Panc1 (cell line): ENCODE data around the gene DHX38. TPM values are rescaled to one million over a fixed set of nuclear protein-coding genes. Genes with fewer than 3 reads are reported as not detected.

Experiments
- ATAC-seq: fragments of 200-7000 bp; cut with Tn5 transposase; 2 replicates; pipeline ENCODE4 v1.9.1; 2020; ENCODE audit warnings: mild to moderate bottlenecking, moderate library complexity
- BruUV-seq: library from RNA; stranded (reverse); fragments of 400-500 nt; replicated peaks from 2 replicates; lab custom pipeline; 2021; lab: Mats Ljungman, UMichigan
- CTCF ChIA-PET: fragments of 300-600 bp; sonication (Branson Sonifier 250); formaldehyde crosslinking; loops from one replicate; lab custom pipeline; 2022; ENCODE audit warnings: antibody characterized with exemption; lab: Charles Lee
- POLR2A ChIA-PET: fragments of 300-600 bp; sonication (Branson Sonifier 250); formaldehyde crosslinking; loops from one replicate; lab custom pipeline; 2022; ENCODE audit warnings: antibody characterized with exemption; lab: Charles Lee
- DNase-seq: peaks from one replicate; pipeline ENCODE4 v3.0.0-alpha.2; 2010; ENCODE audit warnings: low read depth, low spot score
- H3K27ac ChIP-seq: 2 replicates; pipeline ENCODE4 v1.5.1; 2011; ENCODE audit warnings: mild to moderate bottlenecking, low read length, inconsistent platforms
- H3K27me3 ChIP-seq: fragments of 200-500 bp; sonication (Bioruptor generic); 2 replicates; pipeline ENCODE4 v1.6.0; 2014; ENCODE audit warnings: low read length, inconsistent platforms; ENCODE audit not compliant: control insufficient read depth, insufficient read depth
- H3K36me3 ChIP-seq: fragments of 200-500 bp; sonication (Bioruptor generic); 2 replicates; pipeline ENCODE4 v1.5.1; 2014; ENCODE audit warnings: inconsistent platforms, mild to moderate bottlenecking, low read length, moderate library complexity; ENCODE audit not compliant: control insufficient read depth, insufficient read depth
- H3K4me1 ChIP-seq: 2 replicates; pipeline ENCODE4 v1.5.1; 2011; ENCODE audit warnings: inconsistent platforms, mild to moderate bottlenecking, low read length, moderate library complexity; ENCODE audit not compliant: control insufficient read depth, insufficient read depth
- H3K4me3 ChIP-seq, 2 experiments: 2 replicates each; pipeline ENCODE4 v1.5.1; 2011 to 2012; ENCODE audit warnings: low read depth in 2 of 2, low read length in 2 of 2, mild to moderate bottlenecking in 2 of 2, inconsistent platforms in 1 of 2, moderate library complexity in 1 of 2
- H3K9me3 ChIP-seq: fragments of 200-500 bp; sonication (Bioruptor generic); 2 replicates; pipeline ENCODE4 v1.5.1; 2014; ENCODE audit warnings: low read depth, mild to moderate bottlenecking, inconsistent platforms, low read length, moderate library complexity; ENCODE audit not compliant: control insufficient read depth, insufficient read depth
- POLR2AphosphoS5 ChIP-seq: IDR thresholded peaks from 2 replicates; pipeline ENCODE4 v1.6.1; 2012; ENCODE audit warnings: mild to moderate bottlenecking, low read depth, low read length, moderate library complexity
- SIN3A ChIP-seq: IDR thresholded peaks from 2 replicates; pipeline ENCODE4 v1.6.1; 2012; ENCODE audit warnings: low read depth, mild to moderate bottlenecking, low read length, moderate library complexity, borderline replicate concordance; ENCODE audit not compliant: insufficient read depth
- TCF7L2 ChIP-seq: IDR thresholded peaks from 2 replicates; pipeline ENCODE4 v1.6.1; 2011; ENCODE audit warnings: mild to moderate bottlenecking, low read depth, low read length, inconsistent platforms
- in situ Hi-C: cut with HindIII; loops from 2 replicates; pipeline ENCODE4 v1.10.0; 2016; ENCODE audit warnings: low sequenced_read_pairs, low pct_unique_long_range_greater_than_20kb
- intact Hi-C: fragments of 100-400 bp; cut with micrococcal nuclease; formaldehyde crosslinking; loops from one replicate; pipeline ENCODE4 v1.10.0; 2022; ENCODE audit not compliant: unreplicated experiment
- total RNA-seq: library from RNA; stranded (reverse); gene quantifications from one replicate; pipeline ENCODE4 v1.2.1, GENCODE V29; 2021; ENCODE audit not compliant: unreplicated experiment
- TF ChIP-seq, protein P1 (sequence below), 2 experiments: IDR thresholded peaks; 2 replicates each; pipeline ENCODE4 v1.6.1; 2011 to 2012; ENCODE audit warnings: low read depth in 2 of 2, control low read depth in 1 of 2, low read length in 1 of 2, mild to moderate bottlenecking in 1 of 2, moderate library complexity in 1 of 2; ENCODE audit not compliant: insufficient read depth in 1 of 2
- TF ChIP-seq, protein P2 (sequence below): fragments of 450-650 bp; IDR thresholded peaks from 2 replicates; pipeline ENCODE4 v1.5.1; 2017; ENCODE audit warnings: mild to moderate bottlenecking

DHX38 gene
- total RNA-seq, 1 experiment from 2014 or later: 45.5 TPM

DNA sequence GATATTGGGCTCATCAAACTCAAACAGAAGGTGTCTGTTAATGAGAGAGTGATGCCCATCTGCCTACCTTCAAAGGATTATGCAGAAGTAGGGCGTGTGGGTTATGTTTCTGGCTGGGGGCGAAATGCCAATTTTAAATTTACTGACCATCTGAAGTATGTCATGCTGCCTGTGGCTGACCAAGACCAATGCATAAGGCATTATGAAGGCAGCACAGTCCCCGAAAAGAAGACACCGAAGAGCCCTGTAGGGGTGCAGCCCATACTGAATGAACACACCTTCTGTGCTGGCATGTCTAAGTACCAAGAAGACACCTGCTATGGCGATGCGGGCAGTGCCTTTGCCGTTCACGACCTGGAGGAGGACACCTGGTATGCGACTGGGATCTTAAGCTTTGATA is 33.2 kb upstream of the DHX38 start:
- intact Hi-C loops (no loop called here), in situ Hi-C loops (no loop called here)
- TF ChIP-seq, protein P1, sequence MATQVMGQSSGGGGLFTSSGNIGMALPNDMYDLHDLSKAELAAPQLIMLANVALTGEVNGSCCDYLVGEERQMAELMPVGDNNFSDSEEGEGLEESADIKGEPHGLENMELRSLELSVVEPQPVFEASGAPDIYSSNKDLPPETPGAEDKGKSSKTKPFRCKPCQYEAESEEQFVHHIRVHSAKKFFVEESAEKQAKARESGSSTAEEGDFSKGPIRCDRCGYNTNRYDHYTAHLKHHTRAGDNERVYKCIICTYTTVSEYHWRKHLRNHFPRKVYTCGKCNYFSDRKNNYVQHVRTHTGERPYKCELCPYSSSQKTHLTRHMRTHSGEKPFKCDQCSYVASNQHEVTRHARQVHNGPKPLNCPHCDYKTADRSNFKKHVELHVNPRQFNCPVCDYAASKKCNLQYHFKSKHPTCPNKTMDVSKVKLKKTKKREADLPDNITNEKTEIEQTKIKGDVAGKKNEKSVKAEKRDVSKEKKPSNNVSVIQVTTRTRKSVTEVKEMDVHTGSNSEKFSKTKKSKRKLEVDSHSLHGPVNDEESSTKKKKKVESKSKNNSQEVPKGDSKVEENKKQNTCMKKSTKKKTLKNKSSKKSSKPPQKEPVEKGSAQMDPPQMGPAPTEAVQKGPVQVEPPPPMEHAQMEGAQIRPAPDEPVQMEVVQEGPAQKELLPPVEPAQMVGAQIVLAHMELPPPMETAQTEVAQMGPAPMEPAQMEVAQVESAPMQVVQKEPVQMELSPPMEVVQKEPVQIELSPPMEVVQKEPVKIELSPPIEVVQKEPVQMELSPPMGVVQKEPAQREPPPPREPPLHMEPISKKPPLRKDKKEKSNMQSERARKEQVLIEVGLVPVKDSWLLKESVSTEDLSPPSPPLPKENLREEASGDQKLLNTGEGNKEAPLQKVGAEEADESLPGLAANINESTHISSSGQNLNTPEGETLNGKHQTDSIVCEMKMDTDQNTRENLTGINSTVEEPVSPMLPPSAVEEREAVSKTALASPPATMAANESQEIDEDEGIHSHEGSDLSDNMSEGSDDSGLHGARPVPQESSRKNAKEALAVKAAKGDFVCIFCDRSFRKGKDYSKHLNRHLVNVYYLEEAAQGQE (IDR thresholded peaks at IDR 0.05; ENCODE audit: insufficient read depth in 1 of 2, low read depth in 2 of 2, low read length in 1 of 2): no peak
- TF ChIP-seq, protein P2, sequence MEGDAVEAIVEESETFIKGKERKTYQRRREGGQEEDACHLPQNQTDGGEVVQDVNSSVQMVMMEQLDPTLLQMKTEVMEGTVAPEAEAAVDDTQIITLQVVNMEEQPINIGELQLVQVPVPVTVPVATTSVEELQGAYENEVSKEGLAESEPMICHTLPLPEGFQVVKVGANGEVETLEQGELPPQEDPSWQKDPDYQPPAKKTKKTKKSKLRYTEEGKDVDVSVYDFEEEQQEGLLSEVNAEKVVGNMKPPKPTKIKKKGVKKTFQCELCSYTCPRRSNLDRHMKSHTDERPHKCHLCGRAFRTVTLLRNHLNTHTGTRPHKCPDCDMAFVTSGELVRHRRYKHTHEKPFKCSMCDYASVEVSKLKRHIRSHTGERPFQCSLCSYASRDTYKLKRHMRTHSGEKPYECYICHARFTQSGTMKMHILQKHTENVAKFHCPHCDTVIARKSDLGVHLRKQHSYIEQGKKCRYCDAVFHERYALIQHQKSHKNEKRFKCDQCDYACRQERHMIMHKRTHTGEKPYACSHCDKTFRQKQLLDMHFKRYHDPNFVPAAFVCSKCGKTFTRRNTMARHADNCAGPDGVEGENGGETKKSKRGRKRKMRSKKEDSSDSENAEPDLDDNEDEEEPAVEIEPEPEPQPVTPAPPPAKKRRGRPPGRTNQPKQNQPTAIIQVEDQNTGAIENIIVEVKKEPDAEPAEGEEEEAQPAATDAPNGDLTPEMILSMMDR: no peak
- no peak for TF ChIP-seq SIN3A
- no peak for TF ChIP-seq POLR2AphosphoS5
- no peak for TF ChIP-seq TCF7L2
- no peaks in the 10 kb centered on the region for H3K9me3 ChIP-seq
- no peak overlapping the region for H3K4me3 ChIP-seq
- ChIA-PET CTCF (no interaction called here), POLR2A (no interaction called here)
- H3K36me3 ChIP-seq: no peaks in the 10 kb centered on the region
- no peak for ATAC-seq
- DNase-seq: no peak
- H3K27ac ChIP-seq: no peak overlapping the region
- BruUV-seq: no TSS peak
- no peaks in the 10 kb centered on the region; the same call in 1 of the 2 replicates for H3K27me3 ChIP-seq
- no peaks in the 10 kb centered on the region for H3K4me1 ChIP-seq

DNA sequence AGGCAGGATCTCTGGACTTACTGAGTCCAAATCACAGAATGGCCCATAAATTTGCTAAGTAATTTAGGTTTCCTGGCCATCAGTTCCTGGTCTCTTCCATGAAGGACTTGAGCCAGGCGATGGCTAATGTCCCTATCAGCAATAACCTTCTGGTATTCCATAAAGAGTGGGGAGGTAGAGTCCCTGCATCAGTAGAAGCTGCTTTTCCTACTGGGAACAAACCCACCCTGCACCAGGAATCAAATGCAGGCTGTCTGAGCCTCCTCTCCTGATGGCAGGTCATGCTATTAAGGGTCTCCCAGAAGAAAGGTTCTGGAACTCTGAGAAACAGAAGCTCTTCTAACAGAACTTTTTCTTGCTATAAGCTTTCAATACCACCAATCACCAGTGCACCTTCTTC is 32.1 kb upstream of the DHX38 start:
- Histone ChIP-seq H3K36me3 (no peaks in the 10 kb centered on the region), H3K9me3 (no peaks in the 10 kb centered on the region), H3K27ac (no peak overlapping the region), H3K4me3 (no peak overlapping the region), H3K27me3 (no peaks in the 10 kb centered on the region), H3K4me1 (no peaks in the 10 kb centered on the region)
- DNase-seq (no peak), ATAC-seq (no peak)
- in situ Hi-C loops (no loop called here), intact Hi-C loops (no loop called here)
- POLR2A ChIA-PET: no interaction called here
- no TSS peak for BruUV-seq
- TF ChIP-seq, protein P2: no peak
- TF ChIP-seq, protein P1 (IDR thresholded peaks at IDR 0.05; ENCODE audit: insufficient read depth in 1 of 2, low read depth in 2 of 2, low read length in 1 of 2): no peak
- TF ChIP-seq SIN3A (no peak), TCF7L2 (no peak), POLR2AphosphoS5 (no peak)
- CTCF ChIA-PET: no interaction called here
